Activated CD4-positive, alpha-beta T cell treated with anti-CD3 and anti-CD28 coated beads for 1 hour (primary cell): Measurements from ENCODE around the gene FICD.

Source experiments
- DNase-seq: peaks from one replicate; pipeline ENCODE4 v3.0.0-alpha.2; 2020

The FICD gene

GRCh38 chr12:108567406-108568337, 52.6 kb downstream of the FICD start:
- no peak for DNase-seq

- DNase-seq = peak; percentile 47
These were observed 53.5 kb downstream of the FICD start for GRCh38 chr12:108568338-108569154.
